Stomach (tissue), 9 donors: Measurements from ENCODE around the gene AGAP1. TPM values are rescaled to one million over a fixed set of nuclear protein-coding genes. Genes with fewer than 3 reads are reported as not detected.

Experiments
- DNase-seq, 2 donors: peaks; one replicate each; pipeline versions ENCODE4 v3.0.0 to v3.0.0-alpha.2; 2013 to 2019
- H3K27ac ChIP-seq, 5 donors: fragments of 200-600 bp in 4 of 5; sonication (generic) in 4 of 5; one replicate each; pipeline ENCODE4 v1.5.1; 2013 to 2019; ENCODE audit warnings: mild to moderate bottlenecking in 1 of 5, moderate library complexity in 1 of 5
- H3K27me3 ChIP-seq, 3 donors: fragments of 200-600 bp; sonication (generic); one replicate each; pipeline ENCODE4 v1.5.1; 2017 to 2019; ENCODE audit warnings: mixed run types in 1 of 3
- H3K36me3 ChIP-seq, 4 donors: fragments of 200-600 bp; sonication (generic); 1 replicate in 3 of 4; 2 replicates in 1 of 4; pipeline ENCODE4 v1.5.1; 2016 to 2019
- H3K4me1 ChIP-seq, 4 donors: fragments of 200-600 bp; sonication (generic); one replicate each; pipeline ENCODE4 v1.5.1; 2016 to 2019
- H3K4me3 ChIP-seq, 4 donors: fragments of 200-600 bp; sonication (generic) in 3 of 4; one replicate each; pipeline ENCODE4 v1.5.1; 2016 to 2019; ENCODE audit warnings: mild to moderate bottlenecking in 1 of 4
- H3K9me3 ChIP-seq, 4 donors: fragments of 200-600 bp; sonication (generic); one replicate each; pipeline ENCODE4 v1.5.1; 2016 to 2019
- EP300 ChIP-seq: sonication (generic); formaldehyde crosslinking; IDR thresholded peaks from one replicate; pipeline ENCODE4 v1.6.1; 2017; ENCODE audit warnings: antibody characterized with exemption
- POLR2A ChIP-seq, 4 donors: fragments of 450-650 bp; IDR thresholded peaks; one replicate each; pipeline ENCODE4 v1.6.1; 2016; ENCODE audit warnings: antibody characterized with exemption in 4 of 4, control low read depth in 2 of 4, mild to moderate bottlenecking in 1 of 4, moderate library complexity in 1 of 4
- POLR2AphosphoS5 ChIP-seq, 3 donors: sonication (generic); formaldehyde crosslinking; IDR thresholded peaks; one replicate each; pipeline ENCODE4 v1.6.1; 2016; ENCODE audit warnings: antibody characterized with exemption in 3 of 3
- WGBS, 5 donors: extraction: QIAGEN DNeasy Blood & Tissue Kit in 3 of 5; methylation state at CpG; one replicate each; pipeline versions ENCODE4 v1.1.5 to v1.1.7; 2013 to 2018; 5-methylcytosine and 5-hydroxymethylcytosine counted together
- intact Hi-C: fragments of 100-400 bp; cut with DNase I; formaldehyde crosslinking; loops from one replicate; pipeline ENCODE4 v1.15.1; 2023; ENCODE audit warnings: low total_unique reads
- polyA plus RNA-seq, 3 donors: library from polyadenylated mRNA; stranded (reverse); fragments of 200-250 nt; gene quantifications; one replicate each; pipeline ENCODE4 v1.2.3, GENCODE V29; 2013
- total RNA-seq, 5 donors: library from RNA; depleted of rRNA; stranded (reverse); fragments of >200 nt; gene quantifications; one replicate each; pipeline versions ENCODE4 v1.1.0 to v1.2.3, GENCODE V29; 2014 to 2016
- TF ChIP-seq, protein P1 (sequence below), 7 experiments: fragments of 450-650 bp in 4 of 7; fragments of 200-600 bp in 3 of 7; sonication (generic) in 3 of 7; IDR thresholded peaks; one replicate each; pipeline ENCODE4 v1.5.1; 2016 to 2019; ENCODE audit warnings: antibody characterized with exemption in 7 of 7, control low read depth in 2 of 7, mild to moderate bottlenecking in 1 of 7
- donor health status: healthy with polysubstance abuse.
- donor health status: Bipolar disorder and iron deficiency.
- donor health status: healthy.

The AGAP1 gene
- total and polyA plus RNA-seq, 8 donors = 4.2 to 139 (median 35.0) TPM

DNA sequence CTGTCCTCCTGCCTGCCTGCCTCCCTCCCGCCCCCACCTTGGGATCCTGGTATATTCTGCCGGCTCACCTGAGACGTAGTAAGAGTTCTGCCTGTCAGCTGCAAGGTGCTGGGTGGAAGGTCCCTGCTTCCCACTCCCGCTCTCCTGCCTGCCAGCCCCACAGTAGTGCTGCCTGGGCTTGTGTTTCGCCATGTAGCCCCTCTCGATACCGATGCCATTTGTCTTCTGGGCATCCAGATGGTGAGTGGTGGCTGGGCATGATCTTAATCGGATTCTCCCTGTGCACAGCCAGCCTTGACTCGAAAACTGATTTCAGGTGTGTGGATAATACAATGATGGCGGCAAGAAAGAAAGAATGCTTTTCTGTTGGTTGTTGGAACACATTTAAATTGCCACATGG, 184.9 kb downstream of the AGAP1 start:
- Histone ChIP-seq H3K4me3 (no peak overlapping the region), H3K27me3 (no peaks in the 10 kb centered on the region), H3K4me1 (peaks cover 0 to 41% (median 28%) of the 10 kb centered on the region in 4 donors), H3K36me3 (no peaks in the 10 kb centered on the region), H3K9me3 (no peaks in the 10 kb centered on the region), H3K27ac (no peak overlapping the region)
- DNase-seq = no peak
- TF ChIP-seq POLR2A (IDR thresholded peaks at IDR 0.05) (no peak), POLR2AphosphoS5 (IDR thresholded peaks at IDR 0.05) (no peak), EP300 (no peak)
- TF ChIP-seq, protein P1, sequence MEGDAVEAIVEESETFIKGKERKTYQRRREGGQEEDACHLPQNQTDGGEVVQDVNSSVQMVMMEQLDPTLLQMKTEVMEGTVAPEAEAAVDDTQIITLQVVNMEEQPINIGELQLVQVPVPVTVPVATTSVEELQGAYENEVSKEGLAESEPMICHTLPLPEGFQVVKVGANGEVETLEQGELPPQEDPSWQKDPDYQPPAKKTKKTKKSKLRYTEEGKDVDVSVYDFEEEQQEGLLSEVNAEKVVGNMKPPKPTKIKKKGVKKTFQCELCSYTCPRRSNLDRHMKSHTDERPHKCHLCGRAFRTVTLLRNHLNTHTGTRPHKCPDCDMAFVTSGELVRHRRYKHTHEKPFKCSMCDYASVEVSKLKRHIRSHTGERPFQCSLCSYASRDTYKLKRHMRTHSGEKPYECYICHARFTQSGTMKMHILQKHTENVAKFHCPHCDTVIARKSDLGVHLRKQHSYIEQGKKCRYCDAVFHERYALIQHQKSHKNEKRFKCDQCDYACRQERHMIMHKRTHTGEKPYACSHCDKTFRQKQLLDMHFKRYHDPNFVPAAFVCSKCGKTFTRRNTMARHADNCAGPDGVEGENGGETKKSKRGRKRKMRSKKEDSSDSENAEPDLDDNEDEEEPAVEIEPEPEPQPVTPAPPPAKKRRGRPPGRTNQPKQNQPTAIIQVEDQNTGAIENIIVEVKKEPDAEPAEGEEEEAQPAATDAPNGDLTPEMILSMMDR (IDR thresholded peaks at IDR 0.05) = no peak
- intact Hi-C loops = no loop called here
- 91 to 96% (median 93%) methylated on average over 10 of the region's 10 CpGs for WGBS, 5 donors

DNA sequence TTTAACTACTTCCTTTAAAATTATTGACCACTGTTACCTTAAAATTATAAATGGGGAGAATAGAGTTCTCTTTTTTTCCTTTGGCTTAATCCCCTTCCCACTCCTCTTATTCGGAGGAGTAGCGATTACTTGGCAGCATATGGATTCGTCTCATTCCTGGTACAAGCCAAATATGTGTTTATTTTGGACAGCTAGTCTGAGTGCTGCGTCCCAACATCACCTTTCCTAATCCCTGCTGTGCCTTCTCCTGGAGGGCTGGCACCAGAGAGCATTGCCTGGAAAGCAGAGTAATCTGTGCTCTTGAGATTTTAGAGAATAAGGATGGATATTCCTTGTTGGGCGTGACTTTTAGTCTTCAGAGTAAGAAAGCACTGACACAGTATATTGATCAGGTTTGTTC, 185.6 kb downstream of the AGAP1 start:
- DNase-seq = no peak
- 32 to 47% (median 36%) methylated on average over 5 of the region's 5 CpGs for WGBS, 5 donors
- Histone ChIP-seq H3K9me3 (no peaks in the 10 kb centered on the region), H3K4me3 (no peak overlapping the region), H3K27me3 (no peaks in the 10 kb centered on the region), H3K36me3 (no peaks in the 10 kb centered on the region), H3K27ac (no peak overlapping the region), H3K4me1 (peaks cover 0 to 37% (median 25%) of the 10 kb centered on the region in 4 donors)
- intact Hi-C loops = no loop called here
- TF ChIP-seq POLR2AphosphoS5 (IDR thresholded peaks at IDR 0.05) (no peak), POLR2A (IDR thresholded peaks at IDR 0.05) (no peak), EP300 (no peak)
- TF ChIP-seq, protein P1 (IDR thresholded peaks at IDR 0.05) = no peak

DNA sequence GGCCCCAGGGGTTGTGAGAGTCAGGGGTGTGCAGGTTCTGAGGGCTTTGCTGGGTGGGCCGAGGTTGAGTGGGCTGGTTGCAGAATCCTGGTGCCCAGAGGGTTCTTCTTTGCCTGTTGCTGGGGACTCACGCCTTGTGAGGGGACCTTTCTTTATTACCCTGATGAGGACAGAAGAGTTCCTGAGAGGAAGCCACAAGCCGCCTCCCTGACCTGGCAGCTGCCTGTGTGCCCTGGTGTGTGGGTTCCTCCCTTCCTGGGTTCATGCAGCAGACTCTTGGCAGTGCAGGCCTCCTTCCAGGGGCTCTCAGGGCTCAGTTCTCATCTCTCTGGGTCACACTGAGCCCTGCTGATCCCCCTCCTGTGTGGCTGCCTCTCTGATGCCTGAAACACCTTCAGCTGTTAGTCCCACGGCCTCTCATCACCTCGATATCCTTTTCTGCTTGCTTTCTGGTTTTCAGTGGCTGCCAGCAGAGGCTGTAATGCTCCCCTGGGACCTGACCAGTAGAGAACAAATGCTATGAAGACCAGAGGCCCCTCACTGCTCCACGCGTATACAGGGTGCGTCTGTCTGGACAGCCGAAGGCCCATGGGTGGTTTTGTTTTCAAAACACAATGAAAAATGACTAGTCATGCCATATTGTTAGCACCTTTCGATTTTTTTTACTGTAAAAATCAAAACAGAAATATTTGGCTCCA, 191.3 kb downstream of the AGAP1 start:
- DNase-seq = no peak
- 82 to 91% (median 85%) methylated on average over 8 to 10 of the region's 10 CpGs for WGBS, 5 donors
- no peak for TF ChIP-seq EP300
- TF ChIP-seq, protein P1 (IDR thresholded peaks at IDR 0.05) = no peak
- TF ChIP-seq POLR2A (IDR thresholded peaks at IDR 0.05) = no peak
- intact Hi-C loops = no loop called here
- H3K9me3 ChIP-seq = no peaks in the 10 kb centered on the region
- H3K27ac ChIP-seq = no peak overlapping the region
- H3K4me1 ChIP-seq = peaks cover 5 to 28% (median 19%) of the 10 kb centered on the region in 4 donors
- no peak overlapping the region for H3K4me3 ChIP-seq
- no peaks in the 10 kb centered on the region for H3K36me3 ChIP-seq
- no peaks in the 10 kb centered on the region for H3K27me3 ChIP-seq

DNA sequence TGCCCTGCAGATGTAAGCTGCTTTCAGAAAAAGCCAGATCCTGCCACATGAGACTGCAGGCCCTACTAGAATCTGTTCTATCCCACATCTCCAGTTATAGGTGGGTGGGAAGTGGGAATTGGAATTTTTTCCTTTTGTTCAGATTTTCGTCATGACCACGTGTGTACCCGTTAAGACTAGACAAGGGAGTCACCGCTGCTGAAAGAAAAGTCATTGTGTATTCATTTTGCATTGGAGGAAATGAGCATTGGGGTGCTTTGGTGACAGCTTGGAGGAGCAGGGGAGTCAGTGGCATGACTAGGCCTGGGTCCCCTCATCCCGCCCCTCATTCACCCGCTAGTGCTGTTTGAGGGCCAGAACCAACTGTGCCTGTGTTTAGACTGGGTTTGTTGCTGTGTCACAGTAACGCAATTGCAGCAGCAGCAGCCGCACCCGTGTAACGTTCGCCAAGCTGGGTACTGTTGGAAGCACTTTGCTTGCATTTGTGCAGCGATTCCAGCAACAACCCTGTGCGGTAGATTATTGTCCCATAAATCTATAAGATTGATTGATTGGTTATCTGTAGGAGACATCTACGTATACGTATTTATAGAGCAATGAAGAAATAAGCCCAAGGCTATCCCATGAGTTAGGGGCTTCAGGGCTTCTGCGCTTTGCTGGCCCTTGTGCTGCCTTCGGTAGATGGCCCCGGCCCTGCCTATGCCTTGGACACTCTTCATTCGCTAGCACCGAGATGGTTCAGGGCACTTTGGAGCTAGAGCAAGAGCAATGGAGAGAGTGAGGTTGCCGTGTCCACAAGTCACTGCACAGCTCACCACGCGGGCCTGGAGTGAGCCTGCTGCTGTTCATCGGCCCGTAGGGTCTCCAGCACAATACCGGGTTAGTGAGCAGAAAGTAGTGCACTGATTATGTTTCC, 194.9 kb downstream of the AGAP1 start:
- H3K4me1 ChIP-seq = peaks cover 23 to 55% (median 44%) of the 10 kb centered on the region in 4 donors
- H3K36me3 ChIP-seq = no peaks in the 10 kb centered on the region
- no peak for DNase-seq
- no peaks in the 10 kb centered on the region for H3K27me3 ChIP-seq
- intact Hi-C loops = no loop called here
- no peaks in the 10 kb centered on the region for H3K9me3 ChIP-seq
- no peak overlapping the region for H3K4me3 ChIP-seq
- WGBS, 5 donors = 90 to 96% (median 94%) methylated on average over 21 to 26 of the region's 26 CpGs
- H3K27ac ChIP-seq = no peak overlapping the region
- TF ChIP-seq POLR2AphosphoS5 (IDR thresholded peaks at IDR 0.05) (no peak), POLR2A (IDR thresholded peaks at IDR 0.05) (no peak), EP300 (no peak)
- TF ChIP-seq, protein P1 (IDR thresholded peaks at IDR 0.05) = no peak
